ENCODE measurements around the gene RELA.

DNA sequence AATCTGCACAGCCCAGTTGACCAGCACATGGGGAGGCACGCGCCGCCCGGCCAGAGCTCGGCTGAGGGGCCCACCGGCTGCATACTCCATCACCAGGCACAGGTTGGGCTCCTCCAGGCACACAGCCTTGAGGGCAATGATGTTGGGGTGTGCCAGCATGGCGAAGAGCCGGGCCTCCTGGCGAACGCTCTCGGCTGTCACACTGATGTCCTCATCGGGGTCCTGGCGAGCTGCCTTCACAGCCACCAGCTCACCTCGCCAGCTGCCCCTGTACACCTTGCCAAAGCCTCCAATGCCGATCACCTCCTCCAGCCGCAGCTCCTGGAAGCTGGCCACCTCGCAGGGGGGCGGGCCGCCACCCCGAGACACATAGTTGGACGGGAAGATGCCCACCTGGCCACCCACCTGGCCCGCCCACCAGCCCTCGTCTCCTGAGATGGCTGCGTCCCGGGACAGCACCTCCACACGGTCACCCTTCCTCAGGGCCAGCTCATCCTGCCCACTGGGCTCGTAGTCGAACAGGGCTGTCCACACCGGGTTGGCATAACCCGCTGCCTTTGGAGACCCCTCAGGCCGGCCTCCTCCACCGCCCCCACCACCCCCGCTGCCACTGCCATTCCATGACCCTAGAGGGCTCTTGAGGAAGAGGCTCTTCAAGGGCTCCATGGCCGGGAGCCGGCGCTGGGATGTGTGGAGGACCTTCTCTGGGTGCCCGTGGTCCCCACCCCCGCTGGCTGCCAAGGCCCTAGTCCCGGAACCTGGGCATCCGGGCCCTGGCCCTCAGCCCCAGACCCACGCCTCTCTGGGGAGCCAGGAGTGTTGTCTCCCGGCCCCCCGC lies 49.4 kb downstream of the RELA start:
- TF ChIP-seq POLR2AphosphoS2 (conservative IDR thresholded peaks at IDR 0.05; ENCODE audit: low read length) (no peak), POLR2A (IDR thresholded peaks at IDR 0.05; ENCODE audit: low read length) (no peak), RCOR1 (IDR thresholded peaks at IDR 0.05; ENCODE audit: low read depth, low read length) (no peak), BHLHE40 (IDR thresholded peaks at IDR 0.05; ENCODE audit: low read depth, low read length) (no peak), SREBF2 (IDR thresholded peaks at IDR 0.05) (no peak), ZFP36 (IDR thresholded peaks at IDR 0.05; ENCODE audit: borderline replicate concordance, partially characterized antibody) (no peak), RAD21 (conservative IDR thresholded peaks at IDR 0.05 in 1 of 2, IDR thresholded peaks at IDR 0.05 in 1 of 2) (no peak), HOXA7 (CRISPR knock-in tag; IDR thresholded peaks at IDR 0.05) (no peak)
- TF ChIP-seq, protein P1, sequence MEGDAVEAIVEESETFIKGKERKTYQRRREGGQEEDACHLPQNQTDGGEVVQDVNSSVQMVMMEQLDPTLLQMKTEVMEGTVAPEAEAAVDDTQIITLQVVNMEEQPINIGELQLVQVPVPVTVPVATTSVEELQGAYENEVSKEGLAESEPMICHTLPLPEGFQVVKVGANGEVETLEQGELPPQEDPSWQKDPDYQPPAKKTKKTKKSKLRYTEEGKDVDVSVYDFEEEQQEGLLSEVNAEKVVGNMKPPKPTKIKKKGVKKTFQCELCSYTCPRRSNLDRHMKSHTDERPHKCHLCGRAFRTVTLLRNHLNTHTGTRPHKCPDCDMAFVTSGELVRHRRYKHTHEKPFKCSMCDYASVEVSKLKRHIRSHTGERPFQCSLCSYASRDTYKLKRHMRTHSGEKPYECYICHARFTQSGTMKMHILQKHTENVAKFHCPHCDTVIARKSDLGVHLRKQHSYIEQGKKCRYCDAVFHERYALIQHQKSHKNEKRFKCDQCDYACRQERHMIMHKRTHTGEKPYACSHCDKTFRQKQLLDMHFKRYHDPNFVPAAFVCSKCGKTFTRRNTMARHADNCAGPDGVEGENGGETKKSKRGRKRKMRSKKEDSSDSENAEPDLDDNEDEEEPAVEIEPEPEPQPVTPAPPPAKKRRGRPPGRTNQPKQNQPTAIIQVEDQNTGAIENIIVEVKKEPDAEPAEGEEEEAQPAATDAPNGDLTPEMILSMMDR (IDR thresholded peaks at IDR 0.05): no peak
- TF ChIP-seq, protein P2, sequence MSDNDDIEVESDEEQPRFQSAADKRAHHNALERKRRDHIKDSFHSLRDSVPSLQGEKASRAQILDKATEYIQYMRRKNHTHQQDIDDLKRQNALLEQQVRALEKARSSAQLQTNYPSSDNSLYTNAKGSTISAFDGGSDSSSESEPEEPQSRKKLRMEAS (IDR thresholded peaks at IDR 0.05): no peak
- TF ChIP-seq, protein P3, sequence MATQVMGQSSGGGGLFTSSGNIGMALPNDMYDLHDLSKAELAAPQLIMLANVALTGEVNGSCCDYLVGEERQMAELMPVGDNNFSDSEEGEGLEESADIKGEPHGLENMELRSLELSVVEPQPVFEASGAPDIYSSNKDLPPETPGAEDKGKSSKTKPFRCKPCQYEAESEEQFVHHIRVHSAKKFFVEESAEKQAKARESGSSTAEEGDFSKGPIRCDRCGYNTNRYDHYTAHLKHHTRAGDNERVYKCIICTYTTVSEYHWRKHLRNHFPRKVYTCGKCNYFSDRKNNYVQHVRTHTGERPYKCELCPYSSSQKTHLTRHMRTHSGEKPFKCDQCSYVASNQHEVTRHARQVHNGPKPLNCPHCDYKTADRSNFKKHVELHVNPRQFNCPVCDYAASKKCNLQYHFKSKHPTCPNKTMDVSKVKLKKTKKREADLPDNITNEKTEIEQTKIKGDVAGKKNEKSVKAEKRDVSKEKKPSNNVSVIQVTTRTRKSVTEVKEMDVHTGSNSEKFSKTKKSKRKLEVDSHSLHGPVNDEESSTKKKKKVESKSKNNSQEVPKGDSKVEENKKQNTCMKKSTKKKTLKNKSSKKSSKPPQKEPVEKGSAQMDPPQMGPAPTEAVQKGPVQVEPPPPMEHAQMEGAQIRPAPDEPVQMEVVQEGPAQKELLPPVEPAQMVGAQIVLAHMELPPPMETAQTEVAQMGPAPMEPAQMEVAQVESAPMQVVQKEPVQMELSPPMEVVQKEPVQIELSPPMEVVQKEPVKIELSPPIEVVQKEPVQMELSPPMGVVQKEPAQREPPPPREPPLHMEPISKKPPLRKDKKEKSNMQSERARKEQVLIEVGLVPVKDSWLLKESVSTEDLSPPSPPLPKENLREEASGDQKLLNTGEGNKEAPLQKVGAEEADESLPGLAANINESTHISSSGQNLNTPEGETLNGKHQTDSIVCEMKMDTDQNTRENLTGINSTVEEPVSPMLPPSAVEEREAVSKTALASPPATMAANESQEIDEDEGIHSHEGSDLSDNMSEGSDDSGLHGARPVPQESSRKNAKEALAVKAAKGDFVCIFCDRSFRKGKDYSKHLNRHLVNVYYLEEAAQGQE (IDR thresholded peaks at IDR 0.05): no peak
- TF ChIP-seq, protein P4, sequence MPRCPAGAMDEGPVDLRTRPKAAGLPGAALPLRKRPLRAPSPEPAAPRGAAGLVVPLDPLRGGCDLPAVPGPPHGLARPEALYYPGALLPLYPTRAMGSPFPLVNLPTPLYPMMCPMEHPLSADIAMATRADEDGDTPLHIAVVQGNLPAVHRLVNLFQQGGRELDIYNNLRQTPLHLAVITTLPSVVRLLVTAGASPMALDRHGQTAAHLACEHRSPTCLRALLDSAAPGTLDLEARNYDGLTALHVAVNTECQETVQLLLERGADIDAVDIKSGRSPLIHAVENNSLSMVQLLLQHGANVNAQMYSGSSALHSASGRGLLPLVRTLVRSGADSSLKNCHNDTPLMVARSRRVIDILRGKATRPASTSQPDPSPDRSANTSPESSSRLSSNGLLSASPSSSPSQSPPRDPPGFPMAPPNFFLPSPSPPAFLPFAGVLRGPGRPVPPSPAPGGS (IDR thresholded peaks at IDR 0.05): no peak
